Activated T-cell treated with anti-CD3 and anti-CD28 coated beads, Interleukin-2, amount 50 U/mL, for 48 hours (primary cell): ENCODE measurements around the gene TTLL12.

Experiments used
- DNase-seq, 2 experiments: peaks; one replicate each; pipeline ENCODE4 v3.0.0-alpha.2; 2020

TTLL12 gene

GRCh38 chr22:43118953-43119458 is 67.9 kb downstream of the TTLL12 start:
- no peak for DNase-seq

DNA sequence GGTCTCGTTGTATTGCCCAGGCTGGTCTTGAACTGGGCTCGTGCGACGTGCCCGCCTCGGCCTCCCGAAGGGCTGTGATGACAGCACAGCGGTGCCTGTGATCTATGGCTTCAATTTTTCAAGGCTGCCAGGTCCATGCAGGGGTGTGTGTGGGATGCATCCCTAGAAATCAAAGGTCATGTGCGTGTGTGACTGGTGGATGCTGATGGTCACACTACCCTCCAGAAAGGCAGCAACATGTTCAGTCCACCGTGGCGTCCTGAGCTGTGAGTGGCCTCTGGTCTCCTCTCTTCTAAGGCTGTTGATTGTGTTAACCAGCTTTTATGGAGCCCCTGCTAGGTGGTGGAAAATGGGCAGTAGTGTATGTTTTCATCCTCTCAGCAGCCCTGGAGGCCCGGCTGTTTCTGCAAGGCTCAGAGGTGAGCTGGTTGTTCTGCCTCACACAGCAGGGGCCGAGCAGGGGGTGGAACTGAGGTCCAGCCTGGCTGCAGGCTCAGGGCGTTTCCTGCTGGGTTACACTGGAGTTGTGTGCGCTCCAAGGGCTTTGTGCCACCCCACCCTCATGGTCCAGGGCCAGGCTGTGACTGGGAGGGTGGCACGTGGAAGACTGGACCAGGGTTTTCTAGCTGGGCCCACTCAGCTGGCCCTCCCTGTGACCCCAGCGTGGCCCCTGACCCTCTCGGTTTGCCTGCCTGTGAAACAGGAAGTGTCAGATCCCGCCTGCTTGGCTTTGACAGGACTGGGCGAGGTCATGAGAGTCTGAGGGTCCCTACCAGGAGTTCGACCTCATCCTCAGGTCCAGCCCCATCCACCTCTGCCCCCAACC is 68.7 kb downstream of the TTLL12 start:
- DNase-seq: no peak

DNA sequence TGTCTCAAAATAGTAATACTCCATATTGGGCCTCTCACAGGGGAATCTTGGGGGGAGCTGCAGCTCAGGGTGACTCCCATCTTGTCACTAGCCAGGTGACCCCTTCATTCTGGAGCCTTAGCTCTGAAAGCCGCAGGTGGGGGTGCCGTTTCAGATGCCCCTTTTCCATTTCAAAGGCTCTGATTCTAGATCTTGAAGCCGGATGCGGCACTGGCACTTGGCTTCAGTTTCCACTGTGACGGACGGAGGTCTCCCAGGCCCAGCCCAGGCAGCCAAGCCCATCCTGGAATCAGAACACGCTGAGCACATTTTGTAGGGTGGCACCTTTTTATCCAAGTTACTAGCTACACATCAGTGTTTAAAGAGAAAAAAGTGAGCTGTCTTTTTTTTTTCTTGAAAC is 70.0 kb downstream of the TTLL12 start:
- no peak for DNase-seq
